Neuronal stem cell (in vitro differentiated cells): ENCODE data around the gene NGDN.

Source experiments
- DNase-seq: peaks from one replicate; pipeline ENCODE4 v3.0.0-alpha.2; 2013; ENCODE audit warnings: low spot score
- H2AFZ ChIP-seq: one replicate; pipeline ENCODE4 v1.6.1; 2013; ENCODE audit warnings: mild to moderate bottlenecking, low read length, inconsistent platforms
- H2AK5ac ChIP-seq: 2 replicates; pipeline ENCODE4 v1.6.1; 2013; ENCODE audit warnings: low read depth, mild to moderate bottlenecking, inconsistent platforms, low read length, moderate library complexity, mixed read lengths
- H2BK120ac ChIP-seq: 2 replicates; pipeline ENCODE4 v1.6.1; 2013; ENCODE audit warnings: low read depth, mild to moderate bottlenecking, inconsistent platforms, low read length, moderate library complexity, mixed read lengths
- H2BK12ac ChIP-seq: one replicate; pipeline ENCODE4 v1.6.1; 2013; ENCODE audit warnings: low read length, inconsistent platforms
- H2BK15ac ChIP-seq: 2 replicates; pipeline ENCODE4 v1.6.1; 2013; ENCODE audit warnings: mild to moderate bottlenecking, low read length, inconsistent platforms, mixed read lengths
- H2BK5ac ChIP-seq: one replicate; pipeline ENCODE4 v1.6.1; 2013; ENCODE audit warnings: inconsistent platforms, mild to moderate bottlenecking, low read length, moderate library complexity
- H3K14ac ChIP-seq: one replicate; pipeline ENCODE4 v1.6.1; 2013; ENCODE audit warnings: low read length, inconsistent platforms
- H3K18ac ChIP-seq: 2 replicates; pipeline ENCODE4 v1.6.1; 2013; ENCODE audit warnings: low read length, inconsistent platforms
- H3K23ac ChIP-seq: 2 replicates; pipeline ENCODE4 v1.6.1; 2013; ENCODE audit warnings: low read depth, mild to moderate bottlenecking, mixed read lengths, low read length, inconsistent platforms; ENCODE audit not compliant: poor library complexity
- H3K27ac ChIP-seq: replicated peaks from 3 replicates; pipeline ENCODE4 v1.5.1; 2013; ENCODE audit warnings: low read length, inconsistent platforms
- H3K27me3 ChIP-seq, 3 experiments: 2 replicates each; pipeline ENCODE4 v1.6.1; 2013; ENCODE audit warnings: low read length in 3 of 3, mild to moderate bottlenecking in 2 of 3, inconsistent platforms in 1 of 3, low read depth in 1 of 3, mixed read lengths in 1 of 3, moderate library complexity in 1 of 3; ENCODE audit not compliant: control insufficient read depth in 3 of 3, insufficient read depth in 3 of 3
- H3K36me3 ChIP-seq, 2 donors: replicated peaks in 1 of 2; 2 replicates each; pipeline ENCODE4 v1.6.1; 2013; ENCODE audit warnings: low read length in 2 of 2; ENCODE audit not compliant: control insufficient read depth in 2 of 2, insufficient read depth in 2 of 2
- H3K4ac ChIP-seq: 2 replicates; pipeline ENCODE4 v1.6.1; 2013; ENCODE audit warnings: inconsistent platforms, mild to moderate bottlenecking, low read length, moderate library complexity
- H3K4me1 ChIP-seq, 2 donors: 1 replicate in 1 of 2; 2 replicates in 1 of 2; pipeline ENCODE4 v1.6.1; 2013; ENCODE audit warnings: low read length in 2 of 2, low read depth in 1 of 2; ENCODE audit not compliant: control insufficient read depth in 2 of 2, insufficient read depth in 1 of 2
- H3K4me2 ChIP-seq: one replicate; pipeline ENCODE4 v1.6.1; 2013; ENCODE audit warnings: mild to moderate bottlenecking, low read length, inconsistent platforms; ENCODE audit not compliant: insufficient read depth, poor library complexity, severe bottlenecking
- H3K4me3 ChIP-seq, 2 donors: 2 replicates each; pipeline ENCODE4 v1.5.1; 2013; ENCODE audit warnings: low read length in 2 of 2, mild to moderate bottlenecking in 2 of 2, inconsistent platforms in 1 of 2, moderate library complexity in 1 of 2
- H3K79me1 ChIP-seq: one replicate; pipeline ENCODE4 v1.6.1; 2013; ENCODE audit warnings: low read depth, mild to moderate bottlenecking, inconsistent platforms, low read length, moderate library complexity
- H3K9ac ChIP-seq: one replicate; pipeline ENCODE4 v1.6.1; 2013; ENCODE audit warnings: mild to moderate bottlenecking, low read depth, low read length, inconsistent platforms; ENCODE audit not compliant: poor library complexity
- H3K9me3 ChIP-seq, 2 donors: replicated peaks in 1 of 2; 2 replicates each; pipeline versions ENCODE3 to v1.6.1; 2013; ENCODE audit warnings: low read length in 2 of 2, mild to moderate bottlenecking in 2 of 2, inconsistent platforms in 1 of 2, low read depth in 1 of 2, mixed read lengths in 1 of 2, moderate library complexity in 1 of 2; ENCODE audit not compliant: control insufficient read depth in 2 of 2, insufficient read depth in 1 of 2
- H4K8ac ChIP-seq: one replicate; pipeline ENCODE4 v1.6.1; 2013; ENCODE audit warnings: low read depth, mild to moderate bottlenecking, inconsistent platforms, low read length, moderate library complexity
- H4K91ac ChIP-seq: one replicate; pipeline ENCODE4 v1.6.1; 2013; ENCODE audit warnings: low read length, low read depth, mild to moderate bottlenecking, inconsistent platforms; ENCODE audit not compliant: poor library complexity
- WGBS, 2 donors: extraction: QIAGEN DNeasy Blood & Tissue Kit; methylation state at CpG; one replicate each; pipeline ENCODE4 v1.1.7; 2013; ENCODE audit warnings: missing lambda C conversion rate in 2 of 2, mixed read lengths in 1 of 2; ENCODE audit not compliant: insufficient read length in 2 of 2, insufficient replicate concordance in 1 of 2; ENCODE audit errors: extremely low coverage in 2 of 2; 5-methylcytosine and 5-hydroxymethylcytosine counted together

The NGDN gene

DNA sequence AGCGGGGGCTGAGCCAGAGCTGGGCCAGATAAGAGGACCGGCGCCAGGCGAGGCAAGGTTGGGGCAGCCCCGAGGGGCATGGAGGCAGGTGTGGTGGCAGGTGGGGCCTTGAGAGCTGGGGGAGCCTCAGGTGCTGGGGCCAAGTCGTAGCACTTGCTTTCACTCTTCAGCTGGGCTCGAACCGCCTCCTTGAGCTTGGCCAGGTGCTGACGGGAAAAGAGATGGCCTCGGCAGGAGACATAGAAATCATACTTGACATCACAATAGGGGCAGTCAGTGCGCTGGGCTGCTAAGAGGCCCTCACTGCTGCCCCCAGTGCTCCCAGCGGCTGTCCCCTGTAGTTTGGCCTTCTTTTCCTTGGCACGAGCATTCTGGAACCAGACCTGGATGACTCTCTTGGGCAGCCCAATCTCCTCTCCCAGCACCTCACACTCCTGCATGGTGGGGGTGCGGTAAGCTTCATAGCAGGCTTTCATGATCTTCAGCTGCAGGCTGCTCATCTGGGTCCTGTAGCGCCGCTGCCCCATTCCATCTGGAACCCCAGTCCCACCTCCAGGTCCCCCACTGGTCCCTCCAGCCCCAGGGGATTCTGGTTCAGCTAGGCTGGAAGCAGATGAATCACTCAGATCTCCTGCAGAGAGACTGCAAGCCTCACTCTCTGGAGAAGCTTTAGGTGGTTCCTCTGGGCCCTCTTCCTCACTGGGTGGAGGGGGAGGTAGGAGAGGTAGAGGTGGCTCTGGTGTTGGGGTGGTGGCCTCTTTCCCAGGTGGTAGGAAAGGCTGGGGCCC lies 53.9 kb downstream of the NGDN start:
- H2AFZ ChIP-seq: no peak overlapping the region
- H3K9me3 ChIP-seq: no peaks in the 10 kb centered on the region
- no peak overlapping the region for H2AK5ac ChIP-seq
- H3K27ac ChIP-seq: no peak overlapping the region
- H2BK120ac ChIP-seq: no peak overlapping the region
- H3K27me3 ChIP-seq: no peaks in the 10 kb centered on the region
- no peak overlapping the region for H3K18ac ChIP-seq
- whole genome bisulfite sequencing, 2 donors: no CpG with 5 or more reads among the region's 16 CpGs
- H3K14ac ChIP-seq: no peak overlapping the region
- no peaks in the 10 kb centered on the region for H3K79me1 ChIP-seq
- H3K4me2 ChIP-seq: no peak overlapping the region
- DNase-seq: no peak
- H4K8ac ChIP-seq: no peak overlapping the region
- peaks cover 15 to 23% of the 10 kb centered on the region in 2 donors for H3K36me3 ChIP-seq
- H3K4ac ChIP-seq: no peak overlapping the region
- H2BK5ac ChIP-seq: peak overlapping the region; percentile 20
- H2BK15ac ChIP-seq: no peak overlapping the region
- no peak overlapping the region for H2BK12ac ChIP-seq
- no peak overlapping the region for H3K4me3 ChIP-seq
- H3K9ac ChIP-seq: no peak overlapping the region
- no peak overlapping the region for H3K23ac ChIP-seq
- H4K91ac ChIP-seq: no peak overlapping the region
- H3K4me1 ChIP-seq: peaks cover 0 to 8% of the 10 kb centered on the region in 2 donors

DNA sequence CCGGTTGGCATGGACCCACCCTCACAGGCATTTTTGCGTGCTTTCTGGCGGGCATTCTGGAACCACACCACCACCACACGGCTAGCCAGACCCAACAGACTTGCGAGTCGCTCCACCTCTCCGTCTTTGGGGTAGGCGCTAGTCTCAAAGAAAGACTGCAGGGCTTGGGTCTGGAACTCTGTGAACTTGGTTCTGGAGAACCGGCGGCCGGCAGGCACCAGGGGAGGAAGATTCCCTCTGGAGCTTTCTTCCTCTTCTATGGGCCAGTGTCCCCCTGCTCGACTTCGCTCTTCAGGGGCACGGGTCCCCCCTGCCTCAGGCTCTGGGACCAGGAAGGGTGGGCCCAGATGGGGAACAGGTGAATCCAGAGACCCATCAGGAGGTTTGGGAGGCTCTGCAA lies 55.5 kb downstream of the NGDN start:
- no peak overlapping the region for H2AK5ac ChIP-seq
- H3K9me3 ChIP-seq: no peaks in the 10 kb centered on the region
- no peak overlapping the region for H2BK12ac ChIP-seq
- H3K23ac ChIP-seq: no peak overlapping the region
- H3K4me1 ChIP-seq: peaks cover 0 to 5% of the 10 kb centered on the region in 2 donors
- H3K27ac ChIP-seq: no peak overlapping the region
- peaks cover 19 to 25% of the 10 kb centered on the region in 2 donors for H3K36me3 ChIP-seq
- H3K14ac ChIP-seq: no peak overlapping the region
- H3K18ac ChIP-seq: no peak overlapping the region
- no peak overlapping the region for H2BK15ac ChIP-seq
- no peak overlapping the region for H3K9ac ChIP-seq
- H3K79me1 ChIP-seq: no peaks in the 10 kb centered on the region
- H3K4ac ChIP-seq: no peak overlapping the region
- H2BK120ac ChIP-seq: no peak overlapping the region
- no peak overlapping the region for H2BK5ac ChIP-seq
- DNase-seq: no peak
- no peak overlapping the region for H4K8ac ChIP-seq
- H3K4me2 ChIP-seq: no peak overlapping the region
- H2AFZ ChIP-seq: no peak overlapping the region
- no peak overlapping the region for H3K4me3 ChIP-seq
- no CpG with 5 or more reads among the region's 14 CpGs for WGBS, 2 donors
- no peak overlapping the region for H4K91ac ChIP-seq
- H3K27me3 ChIP-seq: no peaks in the 10 kb centered on the region

DNA sequence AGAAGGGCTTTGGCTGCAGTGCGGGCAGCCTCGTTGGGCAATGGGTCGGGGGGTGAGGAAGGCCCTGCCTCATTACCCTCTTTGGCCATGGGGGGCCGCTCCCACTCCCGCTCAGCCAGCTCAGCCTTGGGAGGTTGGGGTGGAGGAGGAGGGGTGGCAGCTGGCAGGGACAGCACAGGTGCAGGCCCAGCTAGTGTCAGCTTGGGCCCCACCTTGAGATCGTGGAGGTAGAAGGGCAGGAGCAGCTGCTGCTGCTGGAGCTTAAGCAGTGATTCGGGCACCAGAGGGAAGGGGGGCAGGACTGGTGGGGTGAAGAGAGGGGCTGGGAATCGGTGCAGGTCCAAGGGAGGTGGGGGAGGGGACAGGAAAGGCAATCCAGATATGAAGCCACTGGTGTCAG lies 56.1 kb downstream of the NGDN start:
- H2BK120ac ChIP-seq: no peak overlapping the region
- no peak overlapping the region for H3K27ac ChIP-seq
- no CpG with 5 or more reads among the region's 8 CpGs for WGBS, 2 donors

More for the DNA sequence above, 56.1 kb downstream of the NGDN start:
- Histone ChIP-seq H3K36me3 (peaks cover 19 to 25% of the 10 kb centered on the region in 2 donors), H2AK5ac (no peak overlapping the region), H2BK5ac (no peak overlapping the region), H2BK12ac (peak overlapping the region; percentile 42), H3K27me3 (no peaks in the 10 kb centered on the region), H3K23ac (peak overlapping the region; percentile 37), H4K91ac (no peak overlapping the region), H3K4me2 (no peak overlapping the region), H3K4me1 (peaks cover 0 to 5% of the 10 kb centered on the region in 2 donors), H3K14ac (no peak overlapping the region), H3K18ac (no peak overlapping the region), H3K79me1 (no peaks in the 10 kb centered on the region), H3K9ac (no peak overlapping the region), H3K9me3 (no peaks in the 10 kb centered on the region), H3K4me3 (no peak overlapping the region), H2BK15ac (no peak overlapping the region), H2AFZ (no peak overlapping the region), H3K4ac (no peak overlapping the region), H4K8ac (no peak overlapping the region)
- DNase-seq: no peak
